IgD-negative memory B cell (primary cell): ENCODE results near the gene UBAP1. TPM values are rescaled to one million over a fixed set of nuclear protein-coding genes. Genes with fewer than 3 reads are reported as not detected.
"Not testable (repeated sequence)": the region's sequence is repeated elsewhere in the genome, so short reads cannot be mapped to it uniquely, and the experiment has no call there.

Experiments
- H3K27ac Mint-ChIP-seq, 3 donors: one replicate each; pipeline ENCODE4 v1.8.0; 2020 to 2022; ENCODE audit warnings: mild to moderate bottlenecking in 3 of 3, mixed read lengths in 3 of 3, moderate library complexity in 1 of 3
- H3K27me3 Mint-ChIP-seq: one replicate; pipeline ENCODE4 v1.8.0; 2021; ENCODE audit warnings: mixed read lengths
- H3K36me3 Mint-ChIP-seq: one replicate; pipeline ENCODE4 v1.8.0; 2020; ENCODE audit warnings: mild to moderate bottlenecking, mixed read lengths
- H3K4me1 Mint-ChIP-seq, 3 donors: one replicate each; pipeline ENCODE4 v1.8.0; 2020 to 2022; ENCODE audit warnings: mixed read lengths in 3 of 3, mild to moderate bottlenecking in 1 of 3
- H3K4me3 Mint-ChIP-seq, 4 donors: one replicate each; pipeline ENCODE4 v1.8.0; 2020 to 2022; ENCODE audit warnings: mild to moderate bottlenecking in 4 of 4, mixed read lengths in 4 of 4, moderate library complexity in 3 of 4
- H3K9me3 Mint-ChIP-seq, 3 donors: one replicate each; pipeline ENCODE4 v1.8.0; 2020 to 2021; ENCODE audit warnings: mixed read lengths in 3 of 3, mild to moderate bottlenecking in 1 of 3
- polyA plus RNA-seq: library from polyadenylated mRNA; unstranded; fragments of 300-500 nt; fragmentation: Illumina TruSeq; gene quantifications from one replicate; pipeline ENCODE4 v1.2.3, GENCODE V29; 2021

UBAP1 gene
- polyA plus RNA-seq, 1 donor from 2014 or later, result 32.0 TPM

- no peaks in the 10 kb centered on the region for H3K9me3 Mint-ChIP-seq
- peaks cover 0 to 2% (median 0%) of the 10 kb centered on the region in 3 donors for H3K4me1 Mint-ChIP-seq
These were observed 75.5 kb downstream of the UBAP1 start for GRCh38 chr9:34254141-34254913.

DNA sequence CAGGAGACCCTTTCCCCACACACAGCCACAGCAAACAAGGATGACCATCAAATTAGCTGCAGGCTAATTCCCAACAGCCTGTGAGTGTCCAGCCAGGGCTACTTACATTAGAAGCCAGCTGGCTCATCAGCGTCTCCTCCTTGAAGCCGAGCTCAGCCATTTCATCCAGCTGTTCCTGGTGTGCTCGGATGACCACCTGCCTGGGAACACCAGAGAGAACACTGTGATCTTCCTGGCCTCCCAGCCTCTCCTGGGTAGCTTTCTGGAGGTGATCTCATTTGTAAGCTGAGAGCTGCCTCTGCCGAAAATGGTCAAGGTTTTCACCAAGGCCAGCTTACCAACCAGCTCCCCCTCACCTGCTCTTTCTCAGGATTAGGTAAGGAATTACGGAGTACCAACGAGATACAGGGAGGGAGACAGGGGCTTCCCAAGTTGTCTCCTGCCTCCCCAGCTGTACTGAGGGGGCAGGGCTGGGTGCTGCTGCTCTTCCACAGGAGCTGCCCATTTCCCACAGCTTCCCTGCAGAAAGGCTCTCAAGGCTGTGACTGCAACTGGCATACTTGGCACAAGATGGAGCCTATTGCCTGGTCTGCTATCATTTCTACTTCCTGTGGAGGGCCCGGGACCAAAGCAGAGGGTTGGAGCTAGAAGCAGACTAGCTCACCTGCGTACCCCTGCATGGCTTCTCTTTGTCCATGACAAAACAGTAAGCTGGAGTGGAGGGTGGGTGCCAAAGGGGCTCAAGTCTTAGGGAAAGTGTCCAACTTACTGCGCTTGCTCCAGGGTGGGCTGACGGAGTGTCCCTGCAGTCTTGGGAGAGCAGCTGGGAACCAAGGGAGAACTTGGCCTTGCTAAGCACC lies 76.4 kb downstream of the UBAP1 start:
- H3K4me3 Mint-ChIP-seq, result no peak overlapping the region
- no peaks in the 10 kb centered on the region for H3K9me3 Mint-ChIP-seq
- peak overlapping the region in 1 of 3 donors; percentile 89 for H3K27ac Mint-ChIP-seq
- H3K27me3 Mint-ChIP-seq, result no peaks in the 10 kb centered on the region
- peaks cover 0 to 2% (median 0%) of the 10 kb centered on the region in 3 donors for H3K4me1 Mint-ChIP-seq
- peaks cover 9% of the 10 kb centered on the region for H3K36me3 Mint-ChIP-seq

More at GRCh38 chr9:34254141-34254913, 75.5 kb downstream of the UBAP1 start:
- Mint-ChIP-seq H3K36me3 (peaks cover 8% of the 10 kb centered on the region), H3K4me3 (no peak overlapping the region), H3K27ac (peak overlapping the region in 1 of 3 donors; percentile 89), H3K27me3 (no peaks in the 10 kb centered on the region)

- H3K4me1 Mint-ChIP-seq, result peaks cover 0 to 2% (median 0%) of the 10 kb centered on the region in 3 donors
- H3K9me3 Mint-ChIP-seq, result no peaks in the 10 kb centered on the region
- no peaks in the 10 kb centered on the region for H3K27me3 Mint-ChIP-seq
- H3K4me3 Mint-ChIP-seq, result no peak overlapping the region
- H3K27ac Mint-ChIP-seq, result no peak overlapping the region
- H3K36me3 Mint-ChIP-seq, result peaks cover 6% of the 10 kb centered on the region
These were observed 77.3 kb downstream of the UBAP1 start for GRCh38 chr9:34256104-34256503.

GRCh38 chr9:34256987-34257585 lies 78.2 kb downstream of the UBAP1 start:
- peaks cover 0 to 2% (median 0%) of the 10 kb centered on the region in 3 donors for H3K4me1 Mint-ChIP-seq
- no peak overlapping the region for H3K27ac Mint-ChIP-seq
- no peak overlapping the region for H3K4me3 Mint-ChIP-seq
- H3K36me3 Mint-ChIP-seq, result peaks cover 6% of the 10 kb centered on the region
- H3K27me3 Mint-ChIP-seq, result no peaks in the 10 kb centered on the region
- H3K9me3 Mint-ChIP-seq, result no peaks in the 10 kb centered on the region

- H3K27ac Mint-ChIP-seq, result no peak overlapping the region
These were observed 80.5 kb downstream of the UBAP1 start for GRCh38 chr9:34259315-34259714.

DNA sequence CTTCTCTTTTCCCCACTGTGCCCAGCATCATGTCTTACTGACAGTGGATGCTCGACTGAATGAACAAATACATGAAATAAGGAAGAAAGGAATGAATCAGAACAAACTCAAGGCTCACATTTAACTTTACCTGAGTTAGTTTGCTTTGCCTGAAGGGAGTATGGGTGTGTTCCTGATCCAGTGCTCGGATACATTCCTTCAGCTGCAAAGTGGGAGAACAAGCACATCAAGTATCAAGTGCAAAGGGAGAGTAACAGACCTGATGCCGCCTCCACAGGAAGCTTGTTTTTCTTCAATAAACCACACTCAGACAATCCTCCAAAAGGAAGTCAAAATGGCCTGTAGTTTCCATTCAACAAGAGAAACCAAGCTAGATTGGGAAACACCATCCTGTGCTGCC lies 84.1 kb downstream of the UBAP1 start:
- Mint-ChIP-seq H3K36me3 (peaks cover 5% of the 10 kb centered on the region), H3K27ac (no peak overlapping the region), H3K9me3 (no peaks in the 10 kb centered on the region), H3K4me3 (no peak overlapping the region), H3K4me1 (no peaks in the 10 kb centered on the region), H3K27me3 (no peaks in the 10 kb centered on the region)

More at GRCh38 chr9:34259315-34259714, 80.5 kb downstream of the UBAP1 start:
- H3K4me1 Mint-ChIP-seq, result no peaks in the 10 kb centered on the region
- no peaks in the 10 kb centered on the region for H3K9me3 Mint-ChIP-seq
- no peak overlapping the region for H3K4me3 Mint-ChIP-seq
- H3K27me3 Mint-ChIP-seq, result no peaks in the 10 kb centered on the region
- peaks cover 8% of the 10 kb centered on the region for H3K36me3 Mint-ChIP-seq

GRCh38 chr9:34267660-34268059 lies 88.8 kb downstream of the UBAP1 start:
- no peaks in the 10 kb centered on the region for H3K9me3 Mint-ChIP-seq
- no peaks in the 10 kb centered on the region for H3K27me3 Mint-ChIP-seq
- H3K4me1 Mint-ChIP-seq, result no peaks in the 10 kb centered on the region
- H3K27ac Mint-ChIP-seq, result no peak overlapping the region
- H3K36me3 Mint-ChIP-seq, result no peaks in the 10 kb centered on the region
- no peak overlapping the region for H3K4me3 Mint-ChIP-seq

GRCh38 chr9:34271265-34272006 lies 92.6 kb downstream of the UBAP1 start:
- Mint-ChIP-seq H3K27me3 (no peaks in the 10 kb centered on the region), H3K36me3 (no peaks in the 10 kb centered on the region), H3K4me3 (no peak overlapping the region), H3K4me1 (no peaks in the 10 kb centered on the region), H3K9me3 (no peaks in the 10 kb centered on the region), H3K27ac (no peak overlapping the region)

DNA sequence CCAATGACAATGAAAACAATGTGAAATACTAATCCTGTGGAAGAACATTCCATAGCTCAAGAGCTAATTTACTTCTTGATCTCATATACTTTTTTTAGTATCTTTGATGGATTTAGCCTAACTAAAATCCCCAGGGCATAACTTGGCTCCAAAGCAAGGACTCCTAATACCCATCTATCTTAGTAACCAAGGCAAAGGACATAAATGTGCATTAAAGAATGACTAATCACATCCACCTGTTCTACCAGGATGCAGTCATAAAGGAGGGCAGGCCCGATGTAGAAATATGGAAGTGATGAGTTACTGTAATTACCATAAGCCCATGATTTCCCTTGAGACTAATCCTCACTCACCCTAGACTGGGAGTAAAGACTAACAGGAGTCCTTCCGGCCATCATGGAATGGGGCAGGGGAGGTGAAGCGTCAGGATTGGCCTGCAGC lies 93.3 kb downstream of the UBAP1 start:
- Mint-ChIP-seq H3K4me1 (no peaks in the 10 kb centered on the region), H3K27ac (no peak overlapping the region), H3K36me3 (no peaks in the 10 kb centered on the region)

DNA sequence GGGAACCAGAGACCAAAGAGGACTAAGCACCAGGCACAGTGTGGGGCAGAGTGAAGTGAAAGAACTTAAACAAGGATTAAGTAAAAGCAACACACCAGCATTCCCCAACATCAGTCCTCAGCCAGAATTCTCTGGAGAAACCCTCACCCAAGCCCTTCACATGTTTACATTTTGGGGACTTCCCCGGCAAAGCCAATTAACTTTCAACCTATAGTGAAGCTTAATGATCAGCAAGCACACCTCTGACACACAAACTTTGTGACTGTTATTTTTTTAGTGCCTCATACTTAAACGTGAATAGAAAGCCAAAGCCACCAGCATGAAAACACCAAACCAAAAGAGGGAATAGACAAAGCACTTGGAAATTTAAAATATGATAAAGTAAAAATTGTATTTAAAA lies 94.7 kb downstream of the UBAP1 start:
- H3K27ac Mint-ChIP-seq, H3K27me3 Mint-ChIP-seq, H3K36me3 Mint-ChIP-seq, H3K4me3 Mint-ChIP-seq, H3K9me3 Mint-ChIP-seq, H3K4me1 Mint-ChIP-seq: not testable (repeated sequence)

More for the DNA sequence above, 93.3 kb downstream of the UBAP1 start:
- Mint-ChIP-seq H3K4me3 (no peak overlapping the region), H3K9me3 (no peaks in the 10 kb centered on the region), H3K27me3 (no peaks in the 10 kb centered on the region)

DNA sequence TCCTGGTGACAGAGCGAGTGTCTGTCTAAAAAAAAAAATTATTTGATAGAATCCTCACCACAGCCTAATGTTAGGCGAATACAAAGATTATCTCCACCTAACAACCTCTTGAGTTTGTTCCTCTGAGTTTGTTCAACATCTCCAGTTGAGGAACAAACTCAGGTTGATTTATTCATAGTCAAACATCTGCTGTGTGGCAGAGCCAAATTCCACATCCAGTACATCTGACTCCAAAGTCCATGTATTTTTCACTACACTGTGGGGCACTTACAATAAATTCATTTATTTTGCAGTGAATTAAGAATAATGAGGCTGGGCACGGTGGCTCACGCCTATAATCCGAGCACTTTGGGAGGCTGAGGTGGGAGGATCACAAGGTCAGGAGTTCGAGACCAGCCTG lies 97.0 kb downstream of the UBAP1 start:
- Mint-ChIP-seq H3K36me3 (no peaks in the 10 kb centered on the region), H3K4me3 (no peak overlapping the region), H3K27ac (no peak overlapping the region), H3K27me3 (no peaks in the 10 kb centered on the region), H3K9me3 (no peaks in the 10 kb centered on the region), H3K4me1 (no peaks in the 10 kb centered on the region)

GRCh38 chr9:34276772-34277171 lies 97.9 kb downstream of the UBAP1 start:
- Mint-ChIP-seq H3K4me1 (no peaks in the 10 kb centered on the region), H3K9me3 (no peaks in the 10 kb centered on the region), H3K4me3 (no peak overlapping the region), H3K27ac (no peak overlapping the region), H3K36me3 (no peaks in the 10 kb centered on the region), H3K27me3 (no peaks in the 10 kb centered on the region)

- H3K4me3 Mint-ChIP-seq, result no peak overlapping the region
- H3K27me3 Mint-ChIP-seq, result no peaks in the 10 kb centered on the region
- H3K27ac Mint-ChIP-seq, result no peak overlapping the region
- H3K9me3 Mint-ChIP-seq, result no peaks in the 10 kb centered on the region
- peaks cover 3% of the 10 kb centered on the region for H3K36me3 Mint-ChIP-seq
- H3K4me1 Mint-ChIP-seq, result no peaks in the 10 kb centered on the region
These were observed 100.6 kb downstream of the UBAP1 start for GRCh38 chr9:34279411-34279810.

DNA sequence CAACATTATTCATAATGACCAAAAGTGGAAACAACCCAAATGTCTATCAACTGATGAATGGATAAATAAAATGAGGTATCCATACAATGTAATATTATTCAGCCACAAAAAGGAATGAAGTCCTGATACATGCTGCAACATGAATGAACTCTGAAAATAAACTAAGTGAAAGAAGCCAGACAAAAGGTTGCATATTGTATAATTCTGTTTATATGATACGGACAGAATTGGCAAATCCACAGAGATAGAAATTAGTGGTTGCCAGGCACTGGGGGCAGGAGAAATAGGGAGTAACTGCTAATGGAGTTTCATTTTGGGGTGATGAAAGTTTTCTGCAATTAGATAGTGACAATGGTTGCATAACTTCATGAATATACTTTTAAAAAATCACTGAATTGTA lies 103.3 kb downstream of the UBAP1 start:
- Mint-ChIP-seq H3K27me3 (no peaks in the 10 kb centered on the region), H3K4me3 (no peak overlapping the region), H3K9me3 (no peaks in the 10 kb centered on the region), H3K4me1 (no peaks in the 10 kb centered on the region), H3K27ac (no peak overlapping the region), H3K36me3 (peaks cover 3% of the 10 kb centered on the region)

DNA sequence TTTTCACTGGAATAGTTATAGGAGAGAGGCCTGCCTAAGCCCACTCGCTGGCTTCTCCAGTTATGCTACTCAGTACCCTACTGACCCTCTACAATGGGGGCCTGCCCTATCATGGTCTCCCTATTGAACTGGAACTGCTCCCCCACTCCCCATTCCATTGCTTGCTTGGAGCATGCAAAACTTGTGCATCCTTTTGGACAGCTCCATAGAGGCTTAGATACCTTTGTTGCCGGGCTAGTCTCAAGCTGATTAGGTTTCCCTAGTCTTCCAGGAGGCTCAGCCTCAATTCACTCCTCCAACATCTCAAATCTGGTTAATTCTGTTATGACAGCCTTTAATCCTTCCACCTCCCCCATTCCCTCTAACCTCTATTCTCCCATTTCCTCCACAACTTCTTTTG lies 110.3 kb downstream of the UBAP1 start:
- H3K4me1 Mint-ChIP-seq, result peaks cover 0 to 2% (median 0%) of the 10 kb centered on the region in 3 donors
- no peaks in the 10 kb centered on the region for H3K27me3 Mint-ChIP-seq
- no peak overlapping the region for H3K27ac Mint-ChIP-seq

More for the DNA sequence above, 110.3 kb downstream of the UBAP1 start:
- Mint-ChIP-seq H3K4me3 (no peak overlapping the region), H3K36me3 (no peaks in the 10 kb centered on the region), H3K9me3 (no peaks in the 10 kb centered on the region)
